ENCODE measurements around the gene SLC6A12. TPM values are rescaled to one million over a fixed set of nuclear protein-coding genes. Genes with fewer than 3 reads are reported as not detected.

SLC6A12 gene
- total and polyA plus RNA-seq, 9 of the 15 experiments (the other 6 are each of a cell fraction or from before 2014, with no cell fraction given) = not detected

DNA sequence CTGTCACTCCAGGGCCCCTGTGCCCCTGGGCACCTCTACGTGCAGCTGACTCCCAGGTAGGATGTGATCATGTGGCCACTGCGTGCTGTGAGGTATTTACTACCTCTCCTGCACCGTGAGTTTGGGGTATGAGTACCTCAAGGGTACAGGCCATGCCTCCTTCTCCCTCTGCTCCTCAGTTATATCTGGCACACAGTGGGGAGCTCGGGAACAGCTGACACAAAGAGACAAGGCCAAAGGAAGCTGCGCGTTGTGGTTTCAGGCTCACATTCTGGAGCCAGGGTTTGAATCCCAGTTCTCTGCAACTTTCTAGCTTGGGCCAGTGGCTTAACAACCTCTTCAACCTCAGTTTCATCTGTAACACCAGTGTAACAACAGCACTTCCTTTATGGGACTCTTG lies 7.8 kb upstream of the SLC6A12 start:
- 2% methylated on average over 4 of the region's 6 CpGs for WGBS (ENCODE audit: insufficient coverage, low coverage, missing lambda C conversion rate)
- H3K79me2 ChIP-seq (ENCODE audit: control insufficient read depth, insufficient read depth, low read length) = no peaks in the 10 kb centered on the region
- ATAC-seq (no peak), DNase-seq (ENCODE audit: extremely low read depth in 1 of 4, low spot score in 3 of 4) (no peak), FAIRE-seq (no peak)
- no peak overlapping the region for H3K4me2 ChIP-seq (ENCODE audit: insufficient read depth, low read length)
- TF ChIP-seq RB1 (IDR thresholded peaks at IDR 0.05; ENCODE audit: low read depth) = no peak
- TF ChIP-seq SUPT5H (IDR thresholded peaks at IDR 0.05) = no peak
- TF ChIP-seq, protein P1, sequence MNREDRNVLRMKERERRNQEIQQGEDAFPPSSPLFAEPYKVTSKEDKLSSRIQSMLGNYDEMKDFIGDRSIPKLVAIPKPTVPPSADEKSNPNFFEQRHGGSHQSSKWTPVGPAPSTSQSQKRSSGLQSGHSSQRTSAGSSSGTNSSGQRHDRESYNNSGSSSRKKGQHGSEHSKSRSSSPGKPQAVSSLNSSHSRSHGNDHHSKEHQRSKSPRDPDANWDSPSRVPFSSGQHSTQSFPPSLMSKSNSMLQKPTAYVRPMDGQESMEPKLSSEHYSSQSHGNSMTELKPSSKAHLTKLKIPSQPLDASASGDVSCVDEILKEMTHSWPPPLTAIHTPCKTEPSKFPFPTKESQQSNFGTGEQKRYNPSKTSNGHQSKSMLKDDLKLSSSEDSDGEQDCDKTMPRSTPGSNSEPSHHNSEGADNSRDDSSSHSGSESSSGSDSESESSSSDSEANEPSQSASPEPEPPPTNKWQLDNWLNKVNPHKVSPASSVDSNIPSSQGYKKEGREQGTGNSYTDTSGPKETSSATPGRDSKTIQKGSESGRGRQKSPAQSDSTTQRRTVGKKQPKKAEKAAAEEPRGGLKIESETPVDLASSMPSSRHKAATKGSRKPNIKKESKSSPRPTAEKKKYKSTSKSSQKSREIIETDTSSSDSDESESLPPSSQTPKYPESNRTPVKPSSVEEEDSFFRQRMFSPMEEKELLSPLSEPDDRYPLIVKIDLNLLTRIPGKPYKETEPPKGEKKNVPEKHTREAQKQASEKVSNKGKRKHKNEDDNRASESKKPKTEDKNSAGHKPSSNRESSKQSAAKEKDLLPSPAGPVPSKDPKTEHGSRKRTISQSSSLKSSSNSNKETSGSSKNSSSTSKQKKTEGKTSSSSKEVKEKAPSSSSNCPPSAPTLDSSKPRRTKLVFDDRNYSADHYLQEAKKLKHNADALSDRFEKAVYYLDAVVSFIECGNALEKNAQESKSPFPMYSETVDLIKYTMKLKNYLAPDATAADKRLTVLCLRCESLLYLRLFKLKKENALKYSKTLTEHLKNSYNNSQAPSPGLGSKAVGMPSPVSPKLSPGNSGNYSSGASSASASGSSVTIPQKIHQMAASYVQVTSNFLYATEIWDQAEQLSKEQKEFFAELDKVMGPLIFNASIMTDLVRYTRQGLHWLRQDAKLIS (CRISPR knock-in tag; IDR thresholded peaks at IDR 0.05) = no peak
- TF ChIP-seq CREB1 (IDR thresholded peaks at IDR 0.05) = no peak
- TF ChIP-seq CREB1 (CRISPR knock-in tag; IDR thresholded peaks at IDR 0.05) = no peak
- TF ChIP-seq, protein P2, sequence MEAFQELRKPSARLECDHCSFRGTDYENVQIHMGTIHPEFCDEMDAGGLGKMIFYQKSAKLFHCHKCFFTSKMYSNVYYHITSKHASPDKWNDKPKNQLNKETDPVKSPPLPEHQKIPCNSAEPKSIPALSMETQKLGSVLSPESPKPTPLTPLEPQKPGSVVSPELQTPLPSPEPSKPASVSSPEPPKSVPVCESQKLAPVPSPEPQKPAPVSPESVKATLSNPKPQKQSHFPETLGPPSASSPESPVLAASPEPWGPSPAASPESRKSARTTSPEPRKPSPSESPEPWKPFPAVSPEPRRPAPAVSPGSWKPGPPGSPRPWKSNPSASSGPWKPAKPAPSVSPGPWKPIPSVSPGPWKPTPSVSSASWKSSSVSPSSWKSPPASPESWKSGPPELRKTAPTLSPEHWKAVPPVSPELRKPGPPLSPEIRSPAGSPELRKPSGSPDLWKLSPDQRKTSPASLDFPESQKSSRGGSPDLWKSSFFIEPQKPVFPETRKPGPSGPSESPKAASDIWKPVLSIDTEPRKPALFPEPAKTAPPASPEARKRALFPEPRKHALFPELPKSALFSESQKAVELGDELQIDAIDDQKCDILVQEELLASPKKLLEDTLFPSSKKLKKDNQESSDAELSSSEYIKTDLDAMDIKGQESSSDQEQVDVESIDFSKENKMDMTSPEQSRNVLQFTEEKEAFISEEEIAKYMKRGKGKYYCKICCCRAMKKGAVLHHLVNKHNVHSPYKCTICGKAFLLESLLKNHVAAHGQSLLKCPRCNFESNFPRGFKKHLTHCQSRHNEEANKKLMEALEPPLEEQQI (IDR thresholded peaks at IDR 0.05) = no peak
- no peak for TF ChIP-seq BRF1 (IDR thresholded peaks at IDR 0.05; ENCODE audit: borderline replicate concordance, extremely low read depth, insufficient read length)
- BruUV-seq (replicated peaks) = no TSS peak
- no peak overlapping the region for H3K27ac ChIP-seq (ENCODE audit: extremely low read depth, low read depth, low read length)
- in situ Hi-C loops (cut with MboI) (no loop called here), intact Hi-C loops (cut with micrococcal nuclease) (no loop called here)
- peaks cover 5 to 68% of the 10 kb centered on the region in 2 experiments for H3K27me3 ChIP-seq (ENCODE audit: control insufficient read depth in 2 of 2, insufficient read depth in 2 of 2, low read length in 2 of 2)
- no peak overlapping the region for H3K4me3 ChIP-seq
- H3K9me3 ChIP-seq (replicated peaks; ENCODE audit: control insufficient read depth, insufficient read depth, low read depth, low read length) = no peaks in the 10 kb centered on the region
- ChIA-PET POLR2A (interaction anchor here (0.6 kb wide), 1 partner anchor 10 kb away, joined by 3 read pairs; no protein-coding TSS in a partner anchor), CTCF (ENCODE audit: low intra/inter-chr PET ratio) (no interaction called here)
- H3K4me1 ChIP-seq (replicated peaks in 1 of 2; ENCODE audit: control insufficient read depth in 2 of 2, insufficient read depth in 2 of 2, low read length in 2 of 2) = peaks cover 0 to 5% of the 10 kb centered on the region in 2 experiments; a peak in 2 of 5 replicates
- no peaks in the 10 kb centered on the region for H3K9me1 ChIP-seq (ENCODE audit: control insufficient read depth, insufficient read depth, low read length)
- H3K36me3 ChIP-seq (ENCODE audit: control insufficient read depth, insufficient read depth, low read length) = no peaks in the 10 kb centered on the region
- H3K9ac ChIP-seq (ENCODE audit: insufficient read depth in 1 of 2, low read depth in 2 of 2, low read length in 2 of 2) = no peak overlapping the region
- no peak overlapping the region for H2AFZ ChIP-seq (ENCODE audit: low read depth, low read length)
- H4K20me1 ChIP-seq (replicated peaks; ENCODE audit: control insufficient read depth, insufficient read depth, low read length) = 0 out of 2 replicates have a peak, but pooled peaks cover 4% of the 10 kb centered on the region
